HG02973 (cell line): ENCODE results near the gene CNTNAP5.

Experiments
- ATAC-seq: cut with Tn5 transposase; IDR thresholded peaks from one replicate; pipeline ENCODE4 v1.9.1; 2021; ENCODE audit warnings: moderate library complexity; ENCODE audit not compliant: unreplicated experiment

CNTNAP5 gene

DNA sequence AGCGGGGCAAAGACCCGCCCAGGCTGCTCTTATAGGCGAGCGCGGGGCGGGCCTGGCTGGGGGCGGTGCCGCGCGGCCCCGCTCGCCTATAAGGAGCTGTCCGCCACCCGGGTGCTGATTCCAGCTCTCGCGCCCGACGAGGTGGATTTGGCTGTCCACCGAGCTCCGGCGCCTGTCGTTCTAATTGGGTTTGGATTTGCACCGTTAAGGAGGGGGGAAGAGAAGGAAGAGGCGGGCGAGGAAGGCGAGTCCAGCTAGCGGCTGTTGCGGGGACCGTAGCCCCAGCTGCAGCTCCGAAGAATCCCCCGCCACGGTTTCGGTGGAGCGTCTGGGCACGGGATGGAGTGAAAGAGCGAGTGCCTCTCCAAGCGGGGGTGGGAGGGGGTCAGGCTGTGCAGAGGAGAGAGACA lies at the start of gene CNTNAP5:
Gene CNTNAP5 (plus strand): TSS at position 117 of the 410 bp plus-strand sequence. CDS start 364 bp downstream, outside the sequence.
- no peak for ATAC-seq

DNA sequence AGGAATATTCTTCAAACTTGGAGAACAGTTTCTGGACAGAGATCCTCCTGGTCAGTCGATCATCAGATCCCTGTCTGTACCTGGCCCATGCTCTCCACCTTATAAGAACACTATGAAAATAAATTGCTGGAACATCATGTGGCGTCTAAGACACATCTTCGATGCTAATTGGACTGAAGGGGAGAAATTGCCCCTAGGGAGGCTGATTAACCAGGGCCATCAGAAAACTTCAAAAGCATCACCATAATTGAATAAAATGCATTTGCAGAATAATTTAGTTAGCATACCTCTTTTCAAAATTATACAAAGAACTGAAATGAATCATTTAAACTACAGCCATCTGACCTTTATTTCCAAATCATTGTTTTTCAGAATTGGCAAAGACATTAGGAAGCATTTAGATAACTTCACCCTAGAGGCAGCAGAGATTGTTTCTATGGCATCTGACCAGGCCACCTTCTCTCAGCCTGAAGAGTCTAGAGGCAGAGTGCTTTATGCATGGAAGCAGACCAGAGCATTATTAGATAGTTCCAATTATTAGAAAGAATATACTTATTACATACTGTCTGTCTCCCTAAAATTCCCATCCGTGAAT lies 48.9 kb upstream of the CNTNAP5 start:
- no peak for ATAC-seq

GRCh38 chr2:123993728-123994323 lies 31.3 kb upstream of the CNTNAP5 start:
- ATAC-seq, result peak; percentile 58

GRCh38 chr2:123999681-124000080 lies 25.4 kb upstream of the CNTNAP5 start:
- ATAC-seq, result no peak

DNA sequence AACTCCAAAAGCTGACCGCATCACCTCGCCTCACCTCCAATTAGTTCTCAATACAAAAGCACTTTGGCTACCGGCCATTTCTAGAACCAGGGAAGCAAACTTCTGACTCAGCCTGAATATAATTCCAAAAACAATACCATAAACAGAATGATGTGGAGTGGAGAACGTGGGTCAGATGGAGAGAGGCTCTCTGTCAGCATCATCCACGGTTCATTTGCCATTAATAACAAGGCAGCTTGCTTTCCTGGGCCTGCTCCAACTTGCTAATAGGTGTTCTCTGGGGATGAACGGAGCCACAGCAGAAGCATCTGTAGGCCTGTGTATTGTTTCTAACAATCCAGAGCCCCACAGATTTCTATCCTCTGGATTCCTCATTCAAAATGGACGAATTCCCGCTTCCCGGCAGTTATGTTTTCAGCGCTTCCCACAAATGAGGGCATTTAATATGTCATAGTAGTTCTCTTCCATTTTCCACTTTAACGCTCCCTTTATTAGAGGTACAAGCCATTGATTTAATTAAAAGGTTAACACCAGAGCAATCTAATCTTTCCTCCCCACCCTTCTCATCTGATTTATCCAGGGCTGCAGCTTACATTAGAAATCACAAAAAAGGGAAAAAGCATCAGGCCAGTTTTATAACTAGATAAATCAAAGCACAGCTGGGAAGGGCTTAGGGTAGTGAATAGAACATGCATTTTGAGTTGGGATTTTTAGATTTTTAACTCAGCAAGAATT lies 23.2 kb upstream of the CNTNAP5 start:
- no peak for ATAC-seq

DNA sequence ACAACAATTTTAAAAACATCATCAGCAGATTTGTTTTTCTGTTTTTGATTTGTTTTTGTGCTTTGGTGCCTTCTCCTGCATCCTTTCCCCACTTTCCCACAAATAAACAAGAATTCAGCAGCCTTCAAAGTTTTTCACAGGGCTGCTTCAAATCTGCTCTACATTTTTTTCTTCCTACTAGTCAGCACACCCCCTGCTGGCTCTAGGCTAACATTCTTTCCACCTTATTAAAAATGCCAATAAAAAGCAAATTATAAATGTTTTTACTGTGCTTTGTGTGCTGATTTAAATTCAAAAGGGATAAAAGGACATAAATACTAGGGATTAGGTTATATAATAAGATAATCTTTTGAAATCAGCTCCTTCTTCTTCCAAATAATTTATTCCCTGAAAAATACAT lies 6.2 kb upstream of the CNTNAP5 start:
- ATAC-seq, result no peak

DNA sequence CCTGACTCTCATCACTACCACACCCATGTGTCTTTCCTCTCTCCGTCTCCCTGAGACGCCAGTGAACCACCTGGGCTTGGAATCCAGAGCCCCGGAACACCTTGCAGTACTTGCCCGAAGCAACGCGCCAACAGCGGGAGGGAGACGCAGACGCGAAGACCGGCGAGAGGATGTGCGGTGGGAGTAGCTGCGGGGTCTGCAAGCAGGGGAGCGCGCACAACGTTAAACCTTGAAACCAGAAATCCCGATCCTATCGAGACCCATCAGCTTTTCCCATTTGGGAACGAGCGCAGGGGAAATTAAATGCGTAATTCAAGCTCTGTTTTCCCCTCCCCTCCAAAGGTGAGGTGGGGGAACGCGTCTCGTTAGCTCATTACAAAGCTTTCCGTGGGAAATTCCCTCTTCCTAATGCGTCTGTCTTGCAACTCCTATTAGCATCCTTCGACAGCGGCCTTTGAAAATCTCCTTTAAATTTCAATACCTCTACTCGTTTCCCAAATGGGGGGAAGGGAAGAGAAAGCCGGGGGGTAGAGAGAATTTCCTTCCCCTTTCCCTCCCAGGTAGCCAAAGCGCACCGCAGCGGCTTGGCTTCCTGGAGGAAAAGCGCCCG lies 421 bp upstream of the CNTNAP5 start:
- ATAC-seq, result no peak

GRCh38 chr2:124025891-124026434 lies 876 bp downstream of the CNTNAP5 start:
- no peak for ATAC-seq

DNA sequence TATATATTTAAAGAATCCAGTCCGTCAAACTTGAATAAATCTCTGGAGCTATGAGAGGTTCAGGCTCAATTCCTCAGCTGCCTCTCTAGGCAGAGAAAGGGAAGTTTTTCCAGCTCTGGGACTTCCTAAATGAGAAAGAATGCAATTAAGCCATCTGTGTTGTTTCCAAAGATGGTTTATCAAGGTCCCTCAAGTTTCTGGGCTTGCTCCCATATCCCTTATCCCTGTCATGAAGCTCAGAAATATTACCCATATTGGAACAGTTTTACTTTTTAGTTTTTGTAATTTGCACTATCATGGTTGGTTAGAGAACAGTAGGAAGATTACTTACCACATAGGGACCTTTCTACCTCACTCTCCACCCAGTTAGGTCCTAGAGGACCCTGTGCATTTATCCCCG lies 1.4 kb downstream of the CNTNAP5 start:
- ATAC-seq, result no peak

DNA sequence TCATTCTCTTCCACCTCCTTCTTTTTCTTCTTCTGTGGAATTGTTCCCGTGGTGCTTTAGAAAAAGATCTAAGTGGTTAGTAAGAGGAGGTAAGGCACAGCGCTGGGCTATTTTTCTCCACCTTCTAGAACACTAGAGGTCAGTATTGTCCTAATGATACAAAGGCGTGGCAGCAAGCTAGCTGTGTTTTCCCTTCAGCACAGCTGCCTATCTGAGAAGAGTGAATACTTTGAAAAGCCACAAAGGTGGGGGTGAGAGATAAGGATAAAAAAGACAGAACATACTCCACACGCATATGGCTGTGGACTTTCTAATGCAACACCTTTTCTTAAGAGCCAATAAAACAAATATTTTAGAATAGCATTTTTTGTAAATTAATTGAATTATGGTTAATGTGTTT lies 2.1 kb downstream of the CNTNAP5 start:
- peak; percentile 85 for ATAC-seq

- no peak for ATAC-seq
Observed at GRCh38 chr2:124032799-124033198, 7.7 kb downstream of the CNTNAP5 start.

- ATAC-seq, result no peak
Observed at GRCh38 chr2:124034265-124034664, 9.2 kb downstream of the CNTNAP5 start.

DNA sequence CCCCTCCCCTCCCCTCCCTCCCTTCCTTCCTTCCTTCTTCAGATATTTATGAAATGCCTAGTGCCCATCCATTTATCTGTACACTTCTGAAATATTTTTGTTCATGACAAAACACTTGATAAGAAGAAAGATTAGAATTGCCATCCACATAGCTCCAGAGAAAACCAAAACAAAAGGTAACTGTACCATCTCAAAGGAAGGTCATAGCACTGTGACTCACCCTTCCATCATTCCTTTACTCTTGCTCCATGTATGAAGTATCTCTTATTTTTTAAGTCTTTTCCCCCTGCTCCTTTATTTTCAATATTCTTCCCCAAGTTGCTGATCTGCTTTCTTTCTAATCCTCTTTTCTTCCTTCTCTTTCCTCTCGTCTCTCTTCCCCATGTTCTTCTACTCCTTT lies 9.9 kb downstream of the CNTNAP5 start:
- no peak for ATAC-seq

GRCh38 chr2:124039032-124039431 lies 13.9 kb downstream of the CNTNAP5 start:
- no peak for ATAC-seq

DNA sequence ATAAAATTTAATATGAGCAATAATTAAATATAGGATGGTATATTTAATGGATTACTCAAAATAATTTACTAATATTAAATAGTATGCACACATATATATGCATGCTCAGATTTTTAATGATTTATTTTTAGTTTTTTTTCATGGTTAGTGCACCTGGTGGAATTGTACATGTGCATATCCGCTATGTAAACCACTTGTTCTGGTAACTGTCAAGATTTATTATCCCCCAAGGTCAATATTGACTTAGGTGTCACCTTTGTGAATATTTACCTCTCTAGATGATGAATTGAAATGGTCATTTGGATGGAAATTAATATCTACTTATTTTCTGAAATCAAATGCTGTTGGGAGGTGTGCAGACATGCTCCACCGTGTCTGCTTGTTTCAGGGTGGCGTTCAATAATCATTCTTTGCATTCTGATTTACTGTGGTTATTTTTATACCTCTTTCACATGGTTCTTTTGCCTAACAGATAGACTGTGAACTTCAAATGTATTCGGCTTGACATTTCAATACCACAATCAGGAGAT lies 14.7 kb downstream of the CNTNAP5 start:
- ATAC-seq, result no peak

DNA sequence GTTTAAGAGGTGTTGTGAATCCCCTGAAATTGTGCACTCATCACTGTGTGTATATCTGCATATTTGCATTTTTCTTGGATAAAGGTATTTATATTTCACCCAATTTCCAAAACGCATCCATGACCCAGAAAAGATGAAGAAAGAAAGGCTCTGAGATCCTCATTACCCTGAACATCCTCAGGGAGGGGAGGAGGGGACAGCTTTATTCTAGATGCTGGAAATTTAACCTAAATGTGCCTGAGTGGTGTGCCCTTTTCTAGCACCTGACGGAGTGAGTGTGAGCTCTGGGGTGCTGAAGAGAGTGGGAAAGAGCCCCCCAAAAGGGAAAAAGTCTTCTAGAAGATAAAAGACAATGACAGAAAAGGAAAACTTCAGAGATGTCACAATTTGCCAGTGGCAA lies 20.8 kb downstream of the CNTNAP5 start:
- ATAC-seq, result no peak

DNA sequence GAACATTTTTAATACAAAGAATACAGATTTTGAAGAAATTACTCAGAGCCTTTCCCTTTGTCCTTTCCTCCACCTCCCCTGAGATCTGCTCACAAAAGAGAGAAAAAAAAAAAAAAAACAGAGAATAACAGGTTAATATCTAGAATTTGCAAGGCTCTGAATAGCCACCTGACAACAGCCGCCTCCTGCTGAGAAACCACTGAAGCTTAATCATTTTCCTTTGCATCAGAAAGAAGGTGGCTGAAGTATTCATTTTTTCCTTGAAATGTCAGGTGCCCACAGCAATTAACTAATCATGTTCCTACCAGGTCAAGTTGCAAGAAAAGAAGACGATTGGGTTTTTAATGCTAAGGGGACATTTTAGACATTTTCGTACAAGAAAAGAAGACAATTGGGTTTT lies 21.2 kb downstream of the CNTNAP5 start:
- ATAC-seq, result no peak

DNA sequence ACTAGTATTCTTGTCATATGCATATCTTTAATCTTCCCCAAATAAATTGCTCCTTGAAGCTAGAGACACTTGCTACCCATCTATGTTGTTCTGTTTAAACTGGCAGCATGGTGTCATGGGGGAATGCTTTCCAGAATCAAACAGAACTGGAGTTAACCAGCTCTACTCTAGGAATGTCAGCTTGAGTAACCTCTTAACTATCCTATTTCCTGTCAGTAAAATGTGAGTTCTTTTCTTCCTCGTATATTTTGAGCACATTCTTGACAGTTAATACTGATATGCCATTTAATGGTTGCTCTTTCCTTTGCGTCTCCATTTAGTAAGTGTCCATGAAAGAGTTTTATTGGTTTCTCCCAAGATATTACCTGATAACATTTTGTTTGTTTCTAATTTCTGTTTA lies 23.0 kb downstream of the CNTNAP5 start:
- ATAC-seq, result no peak

GRCh38 chr2:124048664-124049063 lies 23.6 kb downstream of the CNTNAP5 start:
- no peak for ATAC-seq

GRCh38 chr2:124049136-124049535 lies 24.0 kb downstream of the CNTNAP5 start:
- no peak for ATAC-seq

DNA sequence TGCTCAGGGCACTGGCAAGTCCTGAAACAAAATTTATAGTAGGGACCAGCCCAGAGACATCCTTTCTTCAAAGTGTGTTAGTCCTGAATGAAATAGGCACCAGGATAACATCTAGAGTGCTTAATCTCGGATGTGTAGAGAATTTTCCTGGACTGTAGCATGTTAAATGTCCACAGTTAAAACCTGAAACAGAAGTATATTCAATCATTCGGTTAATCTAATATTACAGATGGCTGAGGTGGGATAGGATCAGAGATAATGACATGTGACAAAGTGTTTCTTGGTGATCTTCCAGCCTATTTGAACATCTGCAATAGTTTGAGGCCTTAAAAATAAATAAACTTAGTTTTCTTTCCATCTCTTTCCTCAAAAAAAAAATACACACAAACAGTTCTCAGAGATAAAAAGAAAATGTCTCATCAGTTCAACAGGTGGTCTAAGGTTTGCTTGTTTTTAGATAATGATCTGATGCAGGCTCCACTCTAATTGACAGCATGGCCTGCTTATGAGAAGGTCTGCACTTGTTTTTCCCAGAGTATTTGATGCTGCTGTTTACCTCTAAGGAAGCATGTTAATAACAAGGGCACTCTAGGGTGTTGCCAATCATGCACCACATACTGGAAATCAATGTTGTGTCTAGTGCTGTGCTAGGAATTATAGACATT lies 25.9 kb downstream of the CNTNAP5 start:
- ATAC-seq, result no peak
